Neural progenitor cell (in vitro differentiated cells): Measurements from ENCODE around the gene PHF20.
"Not testable (repeated sequence)": the region's sequence is repeated elsewhere in the genome, so short reads cannot be mapped to it uniquely, and the experiment has no call there.

ENCODE experiments used
- CTCF ChIP-seq: fragments of 200-600 bp; sonication (generic); IDR thresholded peaks from 2 replicates; pipeline ENCODE4 v1.5.1; 2017; ENCODE audit warnings: antibody characterized with exemption, mild to moderate bottlenecking
- EZH2 ChIP-seq: fragments of 200-600 bp; sonication (generic); IDR thresholded peaks from 2 replicates; pipeline ENCODE4 v1.6.1; 2017; ENCODE audit warnings: antibody characterized with exemption, mild to moderate bottlenecking, moderate library complexity

GRCh38 chr20:35901230-35901629, 129.4 kb downstream of the PHF20 start:
- TF ChIP-seq CTCF, EZH2: not testable (repeated sequence)
